Globus pallidus (tissue), 1 donor: ENCODE data around the gene DLGAP4.

ENCODE experiments used
- DNase-seq: peaks from one replicate; pipeline ENCODE4 v3.0.0-alpha.2; 2015; ENCODE audit warnings: low spot score

Gene DLGAP4

GRCh38 chr20:36308986-36309385 is 2.8 kb downstream of the DLGAP4 start:
- DNase-seq = no peak

- no peak for DNase-seq
Observed at GRCh38 chr20:36309643-36310042, 3.5 kb downstream of the DLGAP4 start.

- DNase-seq = no peak
Observed at GRCh38 chr20:36310215-36310981, 4.3 kb downstream of the DLGAP4 start.

- no peak for DNase-seq
Observed at GRCh38 chr20:36311141-36311853, 5.2 kb downstream of the DLGAP4 start.

- DNase-seq = no peak
Observed at GRCh38 chr20:36311854-36312723, 6.0 kb downstream of the DLGAP4 start.

- DNase-seq = no peak
Observed at GRCh38 chr20:36312724-36313441, 6.7 kb downstream of the DLGAP4 start.

GRCh38 chr20:36313476-36313875 is 7.3 kb downstream of the DLGAP4 start:
- no peak for DNase-seq

GRCh38 chr20:36313926-36314325 is 7.8 kb downstream of the DLGAP4 start:
- no peak for DNase-seq

- DNase-seq = no peak
Observed at GRCh38 chr20:36314734-36315544, 8.8 kb downstream of the DLGAP4 start.

- DNase-seq = no peak
Observed at GRCh38 chr20:36315545-36316351, 9.6 kb downstream of the DLGAP4 start.

GRCh38 chr20:36317675-36318074 is 11.5 kb downstream of the DLGAP4 start:
- no peak for DNase-seq

- no peak for DNase-seq
Observed at GRCh38 chr20:36318166-36318565, 12.0 kb downstream of the DLGAP4 start.

- no peak for DNase-seq
Observed at GRCh38 chr20:36319356-36320260, 13.5 kb downstream of the DLGAP4 start.

GRCh38 chr20:36320261-36320897 is 14.2 kb downstream of the DLGAP4 start:
- no peak for DNase-seq

GRCh38 chr20:36320898-36321695 is 15.0 kb downstream of the DLGAP4 start:
- no peak for DNase-seq

GRCh38 chr20:36322131-36322530 is 16.0 kb downstream of the DLGAP4 start:
- DNase-seq = no peak

GRCh38 chr20:36330091-36330490 is 24.0 kb downstream of the DLGAP4 start:
- DNase-seq = no peak

- DNase-seq = no peak
Observed at GRCh38 chr20:36331209-36331608, 25.1 kb downstream of the DLGAP4 start.
